ENCODE measurements around the gene KRT83. TPM values are rescaled to one million over a fixed set of nuclear protein-coding genes. Genes with fewer than 3 reads are reported as not detected.

KRT83 gene
- total and polyA plus RNA-seq, 4 donors: not detected

GRCh38 chr12:52331039-52331438, 9.8 kb upstream of the KRT83 start:
- no peak overlapping the region for H3K27ac ChIP-seq (ENCODE audit: low read depth in 1 of 2, low read length in 1 of 2)
- no peaks in the 10 kb centered on the region for H3K36me3 ChIP-seq (ENCODE audit: control insufficient read depth in 4 of 4, insufficient read depth in 4 of 4, low read length in 4 of 4)
- ATAC-seq (ENCODE audit: insufficient read depth, low FRiP score): no peak
- TF ChIP-seq, protein P1, sequence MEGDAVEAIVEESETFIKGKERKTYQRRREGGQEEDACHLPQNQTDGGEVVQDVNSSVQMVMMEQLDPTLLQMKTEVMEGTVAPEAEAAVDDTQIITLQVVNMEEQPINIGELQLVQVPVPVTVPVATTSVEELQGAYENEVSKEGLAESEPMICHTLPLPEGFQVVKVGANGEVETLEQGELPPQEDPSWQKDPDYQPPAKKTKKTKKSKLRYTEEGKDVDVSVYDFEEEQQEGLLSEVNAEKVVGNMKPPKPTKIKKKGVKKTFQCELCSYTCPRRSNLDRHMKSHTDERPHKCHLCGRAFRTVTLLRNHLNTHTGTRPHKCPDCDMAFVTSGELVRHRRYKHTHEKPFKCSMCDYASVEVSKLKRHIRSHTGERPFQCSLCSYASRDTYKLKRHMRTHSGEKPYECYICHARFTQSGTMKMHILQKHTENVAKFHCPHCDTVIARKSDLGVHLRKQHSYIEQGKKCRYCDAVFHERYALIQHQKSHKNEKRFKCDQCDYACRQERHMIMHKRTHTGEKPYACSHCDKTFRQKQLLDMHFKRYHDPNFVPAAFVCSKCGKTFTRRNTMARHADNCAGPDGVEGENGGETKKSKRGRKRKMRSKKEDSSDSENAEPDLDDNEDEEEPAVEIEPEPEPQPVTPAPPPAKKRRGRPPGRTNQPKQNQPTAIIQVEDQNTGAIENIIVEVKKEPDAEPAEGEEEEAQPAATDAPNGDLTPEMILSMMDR (IDR thresholded peaks at IDR 0.05; ENCODE audit: control extremely low read depth, extremely low read depth): no peak
- H3K4me1 ChIP-seq (ENCODE audit: control insufficient read depth in 5 of 5, insufficient read depth in 5 of 5, low read length in 5 of 5): no peaks in the 10 kb centered on the region
- WGBS, 2 donors: 39 to 45% methylated on average over 1 of the region's 1 CpG
- H3K4me3 ChIP-seq: no peak overlapping the region
- no peak overlapping the region for H3K9ac ChIP-seq (ENCODE audit: insufficient read depth in 1 of 2, low read length in 2 of 2)
- no peak for DNase-seq
- H3K9me3 ChIP-seq (ENCODE audit: control insufficient read depth in 4 of 4, insufficient read depth in 3 of 4, low read length in 3 of 4): peaks cover 0 to 7% (median 3%) of the 10 kb centered on the region in 4 donors
- H3K27me3 ChIP-seq (ENCODE audit: control insufficient read depth in 3 of 3, insufficient read depth in 3 of 3, low read length in 2 of 3): no peaks in the 10 kb centered on the region

DNA sequence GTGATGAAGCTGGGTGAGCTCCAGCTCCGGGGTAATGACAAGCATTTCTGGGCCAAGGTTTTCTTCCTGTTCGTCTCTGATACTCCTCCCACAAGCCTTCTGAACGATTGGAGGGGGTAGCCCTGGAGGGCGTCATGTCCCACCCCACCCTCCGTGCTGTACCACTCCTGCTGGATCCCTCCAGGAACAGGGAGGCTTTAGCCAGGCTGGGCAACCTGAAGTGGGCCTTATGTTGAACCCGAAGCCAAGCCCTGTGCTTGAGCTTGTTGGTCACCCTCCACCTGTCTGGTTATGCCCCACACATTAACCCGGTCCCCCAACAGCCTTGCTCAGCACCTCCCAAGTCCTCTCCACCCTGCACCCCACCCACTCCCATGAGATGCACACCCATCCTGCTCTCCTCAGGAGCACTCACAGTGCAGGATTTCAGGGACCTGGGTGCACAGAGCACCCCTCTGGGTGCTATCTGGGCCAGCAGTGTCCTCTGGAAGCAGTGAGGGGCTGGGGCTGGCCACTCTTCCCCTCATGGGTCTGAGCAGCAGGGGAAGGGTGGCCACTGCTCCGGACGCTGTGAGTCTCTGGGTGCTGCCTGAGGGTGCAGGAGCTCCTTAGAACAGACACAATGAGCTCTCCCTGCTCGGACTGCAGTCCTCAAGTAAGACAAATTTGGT, 6.8 kb upstream of the KRT83 start:
- H3K36me3 ChIP-seq (ENCODE audit: control insufficient read depth in 4 of 4, insufficient read depth in 4 of 4, low read length in 4 of 4): no peaks in the 10 kb centered on the region

DNA sequence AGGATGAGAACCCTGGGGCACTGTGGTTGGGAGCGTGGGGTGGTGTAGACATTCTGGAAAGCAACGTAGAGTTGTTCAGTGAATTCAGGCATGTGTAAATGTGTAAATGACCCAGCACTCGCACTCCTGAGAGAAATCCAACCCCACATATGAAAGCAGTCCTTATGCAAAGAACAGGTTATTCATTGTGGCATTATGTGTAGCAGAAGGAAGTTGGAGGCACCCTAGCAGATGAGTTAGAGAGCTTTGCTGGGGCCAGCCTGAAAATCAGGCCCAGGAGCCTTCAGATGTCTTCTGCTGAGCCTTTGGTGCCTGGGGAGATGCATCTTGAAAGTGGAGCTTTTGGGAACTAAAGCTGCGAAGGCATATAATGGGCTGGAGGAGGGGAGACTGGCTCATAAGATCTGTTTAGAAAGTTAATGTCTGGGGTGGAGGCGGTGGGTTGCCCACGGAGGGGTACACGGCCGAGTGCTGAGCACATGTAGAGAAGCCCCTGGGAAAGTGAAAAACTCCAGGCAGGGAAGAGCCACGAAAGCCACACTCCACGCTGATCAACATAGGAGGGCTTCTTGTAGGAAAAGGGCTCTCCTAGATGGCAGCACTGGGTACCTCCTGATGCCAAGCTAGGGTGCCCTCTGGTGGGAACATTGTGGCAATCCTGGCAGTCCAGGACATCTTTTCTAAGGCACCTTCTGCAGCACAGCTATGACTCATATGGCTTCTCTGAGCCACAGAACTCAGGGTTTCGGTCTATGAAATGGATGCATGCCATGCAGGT, 6.0 kb upstream of the KRT83 start:
- ATAC-seq (ENCODE audit: insufficient read depth, low FRiP score): peak; percentile 89
- Histone ChIP-seq H3K36me3 (ENCODE audit: control insufficient read depth in 4 of 4, insufficient read depth in 4 of 4, low read length in 4 of 4) (no peaks in the 10 kb centered on the region), H3K4me1 (ENCODE audit: control insufficient read depth in 5 of 5, insufficient read depth in 5 of 5, low read length in 5 of 5) (no peaks in the 10 kb centered on the region), H3K4me3 (no peak overlapping the region), H3K9ac (ENCODE audit: insufficient read depth in 1 of 2, low read length in 2 of 2) (no peak overlapping the region), H3K9me3 (ENCODE audit: control insufficient read depth in 4 of 4, insufficient read depth in 3 of 4, low read length in 3 of 4) (no peaks in the 10 kb centered on the region), H3K27me3 (ENCODE audit: control insufficient read depth in 3 of 3, insufficient read depth in 3 of 3, low read length in 2 of 3) (peaks cover 0 to 2% (median 0%) of the 10 kb centered on the region in 3 donors), H3K27ac (ENCODE audit: low read depth in 1 of 2, low read length in 1 of 2) (no peak overlapping the region)
- 41 to 46% methylated on average over 11 of the region's 11 CpGs for WGBS, 2 donors
- TF ChIP-seq, protein P1 (IDR thresholded peaks at IDR 0.05; ENCODE audit: control extremely low read depth, extremely low read depth): peak; percentile 97
- DNase-seq: peak; percentile 66 to 78 (median 70)

More for the DNA sequence above, 6.8 kb upstream of the KRT83 start:
- DNase-seq (no peak), ATAC-seq (ENCODE audit: insufficient read depth, low FRiP score) (no peak)
- Histone ChIP-seq H3K9ac (ENCODE audit: insufficient read depth in 1 of 2, low read length in 2 of 2) (no peak overlapping the region), H3K4me3 (no peak overlapping the region), H3K9me3 (ENCODE audit: control insufficient read depth in 4 of 4, insufficient read depth in 3 of 4, low read length in 3 of 4) (no peaks in the 10 kb centered on the region), H3K27me3 (ENCODE audit: control insufficient read depth in 3 of 3, insufficient read depth in 3 of 3, low read length in 2 of 3) (no peaks in the 10 kb centered on the region), H3K4me1 (ENCODE audit: control insufficient read depth in 5 of 5, insufficient read depth in 5 of 5, low read length in 5 of 5) (no peaks in the 10 kb centered on the region), H3K27ac (ENCODE audit: low read depth in 1 of 2, low read length in 1 of 2) (no peak overlapping the region)
- TF ChIP-seq, protein P1 (IDR thresholded peaks at IDR 0.05; ENCODE audit: control extremely low read depth, extremely low read depth): no peak
- 68 to 69% methylated on average over 10 of the region's 10 CpGs for WGBS, 2 donors
